GM12865 (cell line): Measurements from ENCODE around the gene OSTN.

Source experiments
- DNase-seq: peaks from one replicate; pipeline ENCODE4 v3.0.0; 2010; ENCODE audit warnings: low read depth
- H3K4me3 ChIP-seq: 2 replicates; pipeline ENCODE4 v1.5.1; 2011; ENCODE audit warnings: mild to moderate bottlenecking, low read depth, low read length, control low read depth
- TF ChIP-seq, protein P1 (sequence below): IDR thresholded peaks from 2 replicates; pipeline ENCODE4 v1.5.1; 2011; ENCODE audit warnings: low read length, control low read depth, low read depth, inconsistent platforms; ENCODE audit not compliant: insufficient read depth; ENCODE audit errors: missing control alignments

Gene OSTN

DNA sequence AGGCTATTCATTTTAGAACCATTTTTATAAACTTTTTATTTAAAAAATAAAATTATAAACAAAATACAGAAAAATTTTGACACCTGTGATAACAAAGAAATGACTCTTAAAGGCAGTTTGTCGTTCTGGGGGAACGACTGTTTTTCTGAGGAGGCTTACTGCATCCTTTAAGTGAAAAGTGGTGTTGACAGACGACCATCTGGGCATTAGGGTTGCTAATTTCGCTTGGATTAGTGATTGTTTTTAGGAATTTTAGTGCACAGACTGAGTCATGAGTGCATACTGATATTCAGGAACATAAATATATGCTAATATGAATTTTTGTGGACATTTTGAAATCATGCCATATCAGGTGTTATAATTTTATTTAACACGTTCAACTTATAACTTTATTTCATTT is 28.5 kb downstream of the OSTN start:
- H3K4me3 ChIP-seq = no peak overlapping the region
- TF ChIP-seq, protein P1, sequence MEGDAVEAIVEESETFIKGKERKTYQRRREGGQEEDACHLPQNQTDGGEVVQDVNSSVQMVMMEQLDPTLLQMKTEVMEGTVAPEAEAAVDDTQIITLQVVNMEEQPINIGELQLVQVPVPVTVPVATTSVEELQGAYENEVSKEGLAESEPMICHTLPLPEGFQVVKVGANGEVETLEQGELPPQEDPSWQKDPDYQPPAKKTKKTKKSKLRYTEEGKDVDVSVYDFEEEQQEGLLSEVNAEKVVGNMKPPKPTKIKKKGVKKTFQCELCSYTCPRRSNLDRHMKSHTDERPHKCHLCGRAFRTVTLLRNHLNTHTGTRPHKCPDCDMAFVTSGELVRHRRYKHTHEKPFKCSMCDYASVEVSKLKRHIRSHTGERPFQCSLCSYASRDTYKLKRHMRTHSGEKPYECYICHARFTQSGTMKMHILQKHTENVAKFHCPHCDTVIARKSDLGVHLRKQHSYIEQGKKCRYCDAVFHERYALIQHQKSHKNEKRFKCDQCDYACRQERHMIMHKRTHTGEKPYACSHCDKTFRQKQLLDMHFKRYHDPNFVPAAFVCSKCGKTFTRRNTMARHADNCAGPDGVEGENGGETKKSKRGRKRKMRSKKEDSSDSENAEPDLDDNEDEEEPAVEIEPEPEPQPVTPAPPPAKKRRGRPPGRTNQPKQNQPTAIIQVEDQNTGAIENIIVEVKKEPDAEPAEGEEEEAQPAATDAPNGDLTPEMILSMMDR = no peak
- DNase-seq = no peak

DNA sequence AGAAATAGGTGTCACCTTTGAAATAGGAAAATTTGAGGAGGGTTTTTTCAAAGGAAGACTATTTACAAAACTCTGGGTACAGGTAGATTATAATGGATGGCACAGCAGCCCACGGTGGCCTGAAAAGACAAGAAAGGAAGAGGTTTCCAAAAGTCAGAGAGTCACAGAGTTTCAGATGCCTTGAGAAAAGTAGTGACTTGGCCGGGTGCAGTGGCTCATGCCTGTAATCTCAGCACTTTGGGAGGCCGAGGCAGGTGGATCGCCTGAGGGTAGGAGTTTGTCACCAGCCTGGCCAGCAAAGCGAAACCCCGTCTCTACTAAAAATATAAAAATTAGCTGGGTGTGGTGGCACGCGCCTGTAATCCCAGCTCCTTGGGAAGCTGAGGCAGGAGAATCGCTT is 35.2 kb downstream of the OSTN start:
- peak overlapping the region; percentile 28; the same call in 1 of the 2 replicates for H3K4me3 ChIP-seq
- DNase-seq = peak; percentile 26
- TF ChIP-seq, protein P1 = no peak

DNA sequence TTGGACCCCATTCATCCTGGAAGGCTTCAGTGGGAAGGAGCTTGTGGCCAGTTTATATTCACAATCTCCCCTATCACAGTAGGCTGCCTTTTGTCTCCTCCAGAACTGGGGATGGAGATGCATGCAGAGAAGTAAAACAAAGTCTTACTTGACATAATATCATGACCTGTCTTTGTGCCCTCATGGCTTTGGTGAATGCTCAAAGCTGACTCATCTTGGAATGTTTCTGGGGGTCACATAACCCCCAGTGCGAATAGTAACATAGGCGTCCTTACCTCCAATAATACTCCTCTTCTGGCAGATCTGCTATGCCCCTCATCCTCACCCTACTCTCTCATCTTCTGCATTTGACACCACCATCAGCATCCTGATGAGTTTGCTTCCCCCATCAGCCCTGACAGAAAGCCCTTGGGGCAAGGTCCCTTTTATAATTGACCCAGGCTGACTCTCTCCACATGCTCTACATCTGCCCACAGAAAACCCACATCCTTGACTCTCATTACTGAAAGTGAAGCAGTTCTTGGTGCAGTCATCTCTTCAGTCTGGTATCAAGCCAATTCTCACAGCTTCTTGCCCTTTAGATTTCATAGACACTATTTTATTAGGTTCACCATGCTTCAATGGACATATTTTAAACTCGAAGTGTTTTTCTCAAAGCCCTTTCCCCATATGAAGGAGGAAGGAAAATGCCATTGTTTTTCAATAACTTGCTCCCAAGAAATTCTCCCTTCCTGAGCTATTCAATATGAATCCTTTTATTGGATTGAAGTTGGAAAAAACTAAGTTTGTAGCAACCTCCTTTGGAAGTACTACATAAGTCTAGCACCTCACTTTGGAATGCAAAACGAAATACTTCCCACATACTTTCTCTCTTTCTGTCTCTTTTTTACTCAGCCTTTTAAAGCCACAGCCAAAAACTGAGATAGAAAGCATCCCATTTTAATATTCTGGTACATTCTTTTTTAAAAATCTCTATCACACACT is 36.6 kb downstream of the OSTN start:
- TF ChIP-seq, protein P1 = no peak
- peak; percentile 93 for DNase-seq
- H3K4me3 ChIP-seq = peak overlapping the region; percentile 7; the same call in 1 of the 2 replicates

DNA sequence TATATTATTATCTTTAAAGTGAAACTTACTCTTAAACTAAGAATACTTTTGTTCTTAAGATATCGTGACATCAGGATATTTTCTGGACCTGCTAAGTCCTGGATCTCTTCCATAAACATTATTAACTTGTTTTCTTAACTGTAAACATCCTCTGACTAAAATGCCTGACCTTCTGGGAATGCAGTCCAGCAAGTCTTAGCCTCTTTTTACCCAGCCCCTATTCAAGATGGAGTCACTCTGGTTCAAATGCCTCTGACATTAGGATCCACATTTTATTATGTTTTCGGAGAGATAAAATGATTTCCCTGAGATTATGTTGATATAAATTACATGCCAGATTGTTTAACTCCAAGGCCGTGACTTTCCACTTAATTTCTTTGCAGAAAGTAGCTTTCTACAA is 37.6 kb downstream of the OSTN start:
- H3K4me3 ChIP-seq = no peak overlapping the region
- DNase-seq = no peak

DNA sequence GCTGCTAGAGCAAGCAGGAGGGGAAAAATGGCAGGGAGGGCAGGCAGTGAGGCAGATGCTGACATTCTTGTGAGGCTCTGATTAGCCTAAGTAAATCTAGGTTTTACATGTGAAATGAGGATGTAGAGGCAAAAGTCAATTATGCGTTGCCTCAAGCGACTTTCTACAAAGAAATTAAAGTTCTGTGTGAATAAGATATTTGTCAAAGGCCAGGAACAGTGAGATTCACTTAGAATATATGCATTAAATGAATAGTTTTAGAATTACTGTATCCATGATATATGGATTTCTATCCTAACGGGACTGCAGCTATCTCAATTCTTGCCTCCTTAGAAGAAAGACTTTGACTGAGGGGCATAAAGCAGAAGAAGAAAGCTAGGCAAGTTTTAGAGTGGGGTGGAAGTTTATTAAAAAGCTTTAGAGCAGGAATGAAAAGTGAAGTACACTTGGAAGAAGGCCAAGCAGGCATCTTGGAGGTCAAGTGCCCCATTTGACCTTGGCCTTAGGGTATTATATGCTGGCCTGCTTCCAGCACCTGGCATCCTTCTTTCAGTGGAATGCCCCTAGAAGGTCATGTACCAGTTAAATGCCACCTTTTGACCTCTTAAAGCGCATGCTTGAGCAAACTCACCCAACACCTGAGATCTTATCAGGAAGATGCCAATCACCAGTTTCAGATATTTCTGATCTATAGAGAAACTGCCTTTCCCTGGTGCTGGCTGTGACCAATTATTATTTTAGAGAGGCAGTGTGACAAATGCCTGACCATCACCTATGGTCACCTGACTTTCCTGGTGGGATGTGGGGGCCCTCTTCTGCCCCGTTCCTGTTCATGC is 38.2 kb downstream of the OSTN start:
- no peak overlapping the region for H3K4me3 ChIP-seq
- TF ChIP-seq, protein P1 = no peak
- DNase-seq = no peak

More for the DNA sequence above, 37.6 kb downstream of the OSTN start:
- TF ChIP-seq, protein P1 = no peak

DNA sequence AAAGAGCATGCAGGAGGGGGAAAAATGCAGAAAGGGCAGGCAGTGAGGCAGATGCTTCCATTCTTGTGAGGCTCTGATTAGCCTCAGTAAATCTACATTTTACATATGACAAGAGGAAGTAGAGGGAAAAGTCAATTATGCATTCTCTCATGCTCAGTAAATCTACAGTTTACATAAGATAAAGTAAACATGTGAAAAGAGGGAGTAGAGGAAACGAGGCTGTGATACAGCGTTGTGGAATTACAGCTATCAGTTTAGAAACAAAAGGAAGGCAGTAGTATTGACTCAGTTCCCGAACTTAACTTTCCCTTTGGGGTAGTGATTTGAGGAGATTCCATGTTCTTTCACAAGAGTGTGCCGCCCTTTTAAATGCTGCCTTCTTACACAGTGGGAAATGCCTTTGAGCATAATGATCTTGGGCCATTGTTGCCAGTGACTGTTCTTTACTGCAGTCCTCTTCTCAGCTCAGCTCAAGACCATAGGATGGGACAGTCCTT is 39.3 kb downstream of the OSTN start:
- H3K4me3 ChIP-seq = no peak overlapping the region
- TF ChIP-seq, protein P1 = no peak
- DNase-seq = no peak
